HL-60 (cell line): Measurements from ENCODE around the gene R3HCC1L.
"Not testable (repeated sequence)": the region's sequence is repeated elsewhere in the genome, so short reads cannot be mapped to it uniquely, and the experiment has no call there.

ENCODE experiments used
- CTCF ChIP-seq: IDR thresholded peaks from one replicate; pipeline ENCODE4 v1.5.1; 2011; ENCODE audit warnings: low read length, control low read depth, inconsistent platforms; ENCODE audit not compliant: insufficient read depth
- GABPA ChIP-seq: IDR thresholded peaks from 2 replicates; pipeline ENCODE4 v1.6.1; 2012; ENCODE audit warnings: low read depth
- POLR2AphosphoS5 ChIP-seq: IDR thresholded peaks from 2 replicates; pipeline ENCODE4 v1.6.1; 2012; ENCODE audit warnings: low read depth
- REST ChIP-seq: IDR thresholded peaks from 2 replicates; pipeline ENCODE4 v1.6.1; 2012; ENCODE audit warnings: low read depth; ENCODE audit not compliant: insufficient replicate concordance

- TF ChIP-seq CTCF, REST, POLR2AphosphoS5, GABPA: not testable (repeated sequence)
These were observed 2.3 kb downstream of the R3HCC1L start for GRCh38 chr10:98136775-98137174.
